Activated CD8-positive, alpha-beta memory T cell treated with anti-CD3 and anti-CD28 coated beads, Interleukin-2, amount 50 U/mL, for 4 hours (primary cell): ENCODE measurements around the gene IGSF11.
"Not testable (repeated sequence)": the region's sequence is repeated elsewhere in the genome, so short reads cannot be mapped to it uniquely, and the experiment has no call there.

ENCODE experiments used
- DNase-seq: peaks from one replicate; pipeline ENCODE4 v3.0.0-alpha.2; 2020

The IGSF11 gene

DNA sequence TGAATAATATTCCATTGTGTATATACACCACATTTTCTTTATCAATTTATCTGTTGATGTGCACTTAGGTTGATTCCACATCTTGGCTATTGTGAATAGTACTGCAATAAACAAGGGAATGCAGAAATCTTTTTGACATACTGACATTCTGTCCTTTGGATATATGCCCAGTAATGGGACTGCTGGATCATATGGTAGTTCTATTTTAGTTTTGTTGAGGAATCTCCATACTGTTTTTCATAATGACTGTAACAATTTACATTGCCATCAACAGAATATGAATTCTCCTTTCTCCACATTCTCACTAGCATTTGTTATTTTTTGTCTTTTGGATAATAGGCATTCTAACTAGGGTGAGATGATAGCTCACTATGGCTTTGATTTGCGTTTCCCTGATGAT lies 174.7 kb downstream of the IGSF11 start:
- no peak for DNase-seq

DNA sequence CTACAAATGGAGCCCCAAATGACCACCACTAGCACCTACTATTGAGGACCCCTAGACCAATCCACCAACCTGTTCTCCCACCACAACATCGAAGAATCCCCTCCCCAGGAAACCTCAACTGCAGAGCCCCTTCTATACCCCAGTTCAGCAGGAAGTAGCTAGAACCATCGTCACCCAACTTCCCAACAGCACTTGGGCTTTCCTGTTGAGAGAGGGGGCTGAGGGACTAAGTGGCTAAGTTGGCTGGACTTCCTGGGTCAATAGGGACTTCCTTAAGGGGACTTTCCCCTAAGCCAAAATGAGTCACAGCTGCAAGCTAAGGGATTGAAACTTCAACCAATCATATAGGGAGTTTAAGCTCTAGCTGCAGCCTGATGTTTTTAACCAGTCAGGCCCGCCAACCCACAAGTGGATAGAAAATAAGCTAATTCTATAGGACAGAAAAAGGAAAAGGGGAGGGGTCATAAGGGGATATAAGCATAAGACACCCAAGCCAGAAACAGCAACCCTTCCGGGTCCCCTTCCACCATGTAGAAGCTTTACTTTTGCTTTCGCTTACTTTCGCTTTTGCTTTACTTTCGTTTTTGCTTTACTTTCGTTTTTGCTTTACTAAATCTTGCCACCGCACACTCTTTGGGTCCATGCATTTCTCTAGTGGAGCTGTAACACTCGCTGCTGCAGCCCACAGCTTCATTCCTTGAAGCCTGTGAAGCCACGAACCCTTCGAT lies 183.0 kb downstream of the IGSF11 start:
- not testable (repeated sequence) for DNase-seq

DNA sequence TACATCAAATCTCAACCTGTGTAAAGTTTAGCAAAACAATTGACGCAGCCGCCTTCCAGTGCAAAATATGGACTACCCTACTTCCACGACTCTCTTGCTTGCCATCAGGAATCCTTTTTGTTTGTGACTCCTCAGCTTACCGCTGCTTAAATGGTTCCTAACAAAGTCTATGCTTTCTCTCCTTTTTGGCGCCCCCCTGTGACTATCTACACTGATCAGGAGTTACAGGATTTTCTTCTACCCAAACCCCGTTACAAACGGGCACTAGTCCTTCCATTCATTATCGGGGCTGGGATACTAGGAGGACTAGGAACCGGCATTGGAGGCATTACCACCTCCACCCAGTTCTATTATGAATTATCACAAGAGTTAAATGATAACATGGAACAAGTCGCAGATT lies 184.0 kb downstream of the IGSF11 start:
- no peak for DNase-seq
